GM12878 (cell line): ENCODE results near the gene TCAF1. TPM values are rescaled to one million over a fixed set of nuclear protein-coding genes. Genes with fewer than 3 reads are reported as not detected.

ENCODE experiments used
- ATAC-seq: fragments of 200-7000 bp; cut with Tn5 transposase; 3 replicates; pipeline ENCODE4 v1.9.1; 2020; ENCODE audit warnings: mild to moderate bottlenecking, moderate library complexity
- BruUV-seq: library from RNA; stranded (reverse); fragments of 400-500 nt; replicated peaks from 2 replicates; lab custom pipeline; 2021; lab: Mats Ljungman, UMichigan
- CTCF ChIA-PET: fragments of 300-600 bp; sonication (Branson Sonifier 250); formaldehyde crosslinking; extraction: SDS; loops from one replicate; lab custom pipeline; 2021; ENCODE audit warnings: inconsistent platforms; lab: Yijun Ruan, JAX
- POLR2A ChIA-PET: fragments of 350-600 bp; formaldehyde crosslinking; extraction: SDS; loops from one replicate; lab custom pipeline; 2021; ENCODE audit warnings: inconsistent platforms; lab: Charles Lee
- RAD21 ChIA-PET: fragments of 300-600 bp; sonication (Branson Sonifier 250); formaldehyde crosslinking; loops from one replicate; lab custom pipeline; 2023; ENCODE audit warnings: antibody characterized with exemption; ENCODE audit not compliant: unreplicated experiment; lab: Charles Lee
- SMC1A ChIA-PET: fragments of 300-600 bp; sonication (Branson Sonifier 250); formaldehyde crosslinking; loops from one replicate; lab custom pipeline; 2023; ENCODE audit not compliant: unreplicated experiment, uncharacterized antibody; lab: Charles Lee
- DNase-seq: peaks from one replicate; pipeline ENCODE4 v3.0.0-alpha.2; 2011; ENCODE audit warnings: low read depth, low spot score
- FAIRE-seq: peaks from 3 replicates; lab custom pipeline; 2011; peaks lifted over from hg19 to GRCh38; lab: Jason Lieb, UNC
- H2AFZ ChIP-seq: 2 replicates; pipeline ENCODE4 v1.6.0; 2011; ENCODE audit warnings: low read depth, low read length, control low read depth; ENCODE audit not compliant: control insufficient read depth
- H3K27ac ChIP-seq: 2 replicates; pipeline ENCODE4 v1.5.1; 2011; ENCODE audit warnings: control low read depth; ENCODE audit not compliant: control insufficient read depth, insufficient read depth
- H3K27me3 ChIP-seq, 2 experiments: replicated peaks in 1 of 2; 2 replicates each; pipeline versions ENCODE4 v1.6.0 to v1.6.1; 2011; ENCODE audit warnings: low read length in 1 of 2; ENCODE audit not compliant: control insufficient read depth in 2 of 2, insufficient read depth in 2 of 2
- H3K36me3 ChIP-seq, 2 experiments: 2 replicates each; pipeline ENCODE4 v1.5.1; 2011; ENCODE audit warnings: low read length in 1 of 2; ENCODE audit not compliant: control insufficient read depth in 2 of 2, insufficient read depth in 2 of 2
- H3K4me1 ChIP-seq: 2 replicates; pipeline ENCODE4 v1.6.1; 2011; ENCODE audit warnings: mild to moderate bottlenecking, low read length, moderate library complexity, mixed read lengths; ENCODE audit not compliant: control insufficient read depth, insufficient read depth
- H3K4me2 ChIP-seq: 2 replicates; pipeline ENCODE4 v1.6.0; 2011; ENCODE audit warnings: control low read depth; ENCODE audit not compliant: control insufficient read depth, insufficient read depth
- H3K4me3 ChIP-seq: fragments of 200-600 bp; sonication (generic); 2 replicates; pipeline ENCODE4 v1.5.1; 2016
- H3K79me2 ChIP-seq: 2 replicates; pipeline ENCODE4 v1.6.0; 2011; ENCODE audit warnings: low read length; ENCODE audit not compliant: control insufficient read depth, insufficient read depth
- H3K9ac ChIP-seq: 2 replicates; pipeline ENCODE4 v1.8.0; 2011; ENCODE audit warnings: low read length, control low read depth, mixed read lengths; ENCODE audit not compliant: control insufficient read depth, insufficient read depth
- H3K9me3 ChIP-seq: replicated peaks from 3 replicates; pipeline ENCODE4 v1.5.1; 2011; ENCODE audit warnings: mild to moderate bottlenecking, low read length; ENCODE audit not compliant: control insufficient read depth, insufficient read depth
- H4K20me1 ChIP-seq: 2 replicates; pipeline ENCODE4 v1.6.0; 2011; ENCODE audit not compliant: control insufficient read depth, insufficient read depth
- BCL11A ChIP-seq: IDR thresholded peaks from 2 replicates; pipeline ENCODE4 v1.6.1; 2011; ENCODE audit warnings: low read depth, low read length
- BMI1 ChIP-seq: fragments of 450-650 bp; IDR thresholded peaks from 2 replicates; pipeline ENCODE4 v1.6.1; 2016; ENCODE audit warnings: mild to moderate bottlenecking, moderate library complexity, borderline replicate concordance
- ESRRA ChIP-seq: IDR thresholded peaks from 2 replicates; pipeline ENCODE4 v1.6.1; 2012; ENCODE audit warnings: mild to moderate bottlenecking, low read length, improper control_type of control experiment
- EZH2 ChIP-seq: IDR thresholded peaks from 2 replicates; pipeline ENCODE4 v1.6.1; 2012; ENCODE audit warnings: low read depth, mild to moderate bottlenecking, control low read depth, inconsistent platforms, low read length, borderline replicate concordance; ENCODE audit not compliant: control insufficient read depth
- GABPA ChIP-seq: IDR thresholded peaks from 2 replicates; pipeline ENCODE4 v1.6.1; 2014; ENCODE audit warnings: antibody characterized with exemption, low read depth, mild to moderate bottlenecking, inconsistent platforms
- GATAD2B ChIP-seq: fragments of 450-650 bp; conservative IDR thresholded peaks from 2 replicates; pipeline ENCODE4 v1.6.1; 2017; ENCODE audit warnings: low read depth, mild to moderate bottlenecking, moderate library complexity
- PAX5 ChIP-seq: IDR thresholded peaks from 2 replicates; pipeline ENCODE4 v1.6.1; 2011; ENCODE audit warnings: low read depth, low read length, borderline replicate concordance
- SPI1 ChIP-seq: IDR thresholded peaks from 2 replicates; pipeline ENCODE4 v1.6.1; 2011; ENCODE audit warnings: low read depth, mild to moderate bottlenecking, low read length, moderate library complexity, borderline replicate concordance; ENCODE audit not compliant: insufficient read depth
- SREBF2 ChIP-seq: IDR thresholded peaks from 2 replicates; pipeline ENCODE4 v1.6.1; 2012; ENCODE audit warnings: mild to moderate bottlenecking, low read length
- SUPT20H ChIP-seq: IDR thresholded peaks from 2 replicates; pipeline ENCODE4 v1.6.1; 2011; ENCODE audit warnings: low read depth, mild to moderate bottlenecking, low read length, moderate library complexity, borderline replicate concordance; ENCODE audit not compliant: control insufficient read depth
- SUZ12 ChIP-seq: fragments of 200-600 bp; sonication (generic); IDR thresholded peaks from one replicate; pipeline ENCODE4 v1.6.1; 2018; ENCODE audit warnings: antibody characterized with exemption, mild to moderate bottlenecking; ENCODE audit not compliant: unreplicated experiment
- TCF7 ChIP-seq: IDR thresholded peaks from 2 replicates; pipeline ENCODE4 v1.6.1; 2014; ENCODE audit warnings: antibody characterized with exemption, borderline replicate concordance
- ZNF217 ChIP-seq: fragments of 450-650 bp; IDR thresholded peaks from 2 replicates; pipeline ENCODE4 v1.6.1; 2017; ENCODE audit warnings: antibody characterized with exemption, mild to moderate bottlenecking
- ZNF24 ChIP-seq: fragments of 450-650 bp; IDR thresholded peaks from 2 replicates; pipeline ENCODE4 v1.6.1; 2017; ENCODE audit warnings: antibody characterized with exemption, mild to moderate bottlenecking
- ZSCAN29 ChIP-seq: fragments of 450-650 bp; IDR thresholded peaks from 2 replicates; pipeline ENCODE4 v1.6.1; 2017; ENCODE audit warnings: mild to moderate bottlenecking, moderate library complexity
- WGBS: methylation state at CpG from one replicate; pipeline ENCODE4 v1.1.6; 2016; ENCODE audit warnings: low lambda C conversion rate; ENCODE audit not compliant: insufficient replicate concordance, insufficient coverage; ENCODE audit errors: missing lambda C conversion rate; 5-methylcytosine and 5-hydroxymethylcytosine counted together
- in situ Hi-C: fragments of 300-500 bp; cut with MboI; formaldehyde crosslinking; loops from 9 replicates; pipeline ENCODE4 v1.14.3; 2018; ENCODE audit warnings: mixed read lengths
- intact Hi-C: fragments of 100-400 bp; cut with micrococcal nuclease; formaldehyde crosslinking; loops from one replicate; pipeline ENCODE4 v1.14.2; 2022; ENCODE audit not compliant: unreplicated experiment
- polyA plus RNA-seq, 11 experiments: library from polyadenylated mRNA; depleted of rRNA in 4 of 11; unstranded in 6 of 11; stranded (reverse) in 5 of 11; fragments of >200 nt; fragmentation: Nextera tagmentation in 4 of 11; fragmentation: Illumina TruSeq in 1 of 11; extraction: Ambion mirVana in 4 of 11; extraction: Trizol in 1 of 11; gene quantifications; 1 replicate in 1 of 11; 2 replicates in 10 of 11; pipeline versions ENCODE4 v1.2.1 to v1.2.3, GENCODE V29; 2011 to 2016; ENCODE audit warnings: inconsistent platforms in 2 of 11, missing spikeins in 2 of 11, low read depth in 1 of 11
- total RNA-seq, 4 experiments: library from RNA; depleted of rRNA in 3 of 4; stranded (reverse); fragments of >200 nt in 3 of 4; fragmentation: Illumina TruSeq in 1 of 4; extraction: Trizol in 1 of 4; gene quantifications; 2 replicates each; pipeline versions ENCODE4 v1.2.1 to v1.2.3, GENCODE V29; 2013 to 2021
- TF ChIP-seq, protein P1 (sequence below): IDR thresholded peaks from 2 replicates; pipeline ENCODE4 v1.6.1; 2011; ENCODE audit warnings: borderline replicate concordance, low read depth, mild to moderate bottlenecking, moderate library complexity, mixed read lengths, low read length; ENCODE audit not compliant: insufficient read depth; ENCODE audit errors: extremely low read length
- TF ChIP-seq, protein P2 (sequence below): fragments of 150-350 bp; IDR thresholded peaks from 2 replicates; pipeline ENCODE4 v1.6.1; 2014; ENCODE audit warnings: mild to moderate bottlenecking, low read depth, low read length
- TF ChIP-seq, protein P3 (sequence below): fragments of 450-650 bp; IDR thresholded peaks from 2 replicates; pipeline ENCODE4 v1.6.1; 2017; ENCODE audit warnings: mild to moderate bottlenecking

The TCAF1 gene
- total and polyA plus RNA-seq, 10 of the 15 experiments (the other 5 are each of a cell fraction or from before 2014, with no cell fraction given) = 2.2 to 16.3 (median 8.0) TPM

DNA sequence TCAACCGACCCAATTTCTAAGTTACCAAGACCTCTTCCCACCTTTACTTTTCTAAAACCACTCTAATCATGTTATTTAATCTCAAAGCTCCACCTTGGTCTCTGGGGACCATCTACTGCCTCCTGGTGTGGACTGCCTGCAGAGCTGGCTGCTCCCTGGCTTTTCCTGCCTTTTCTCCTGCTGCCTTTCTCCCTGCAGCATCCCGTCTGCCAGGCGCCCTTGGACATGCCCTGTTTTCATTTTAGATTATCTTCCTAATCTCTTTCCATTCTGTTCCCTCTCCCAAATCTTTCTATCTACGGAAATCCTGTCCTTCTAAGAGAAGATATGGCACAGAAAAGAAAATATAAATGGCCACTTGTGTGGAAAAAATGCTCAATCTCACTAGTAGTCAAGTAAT is 23.1 kb downstream of the TCAF1 start:
- ChIA-PET SMC1A (interaction anchor here (2.6 kb wide), 1 partner anchor 9 kb away, joined by 8 read pairs; no protein-coding TSS in a partner anchor), CTCF (interaction anchor here (0.6 kb wide), 1 partner anchor 35 kb away, joined by 3 read pairs; no protein-coding TSS in a partner anchor), POLR2A (no interaction called here)
- Histone ChIP-seq H3K4me2 (no peak overlapping the region), H3K27ac (no peak overlapping the region), H2AFZ (no peak overlapping the region), H4K20me1 (no peaks in the 10 kb centered on the region), H3K4me1 (no peaks in the 10 kb centered on the region), H3K9me3 (no peaks in the 10 kb centered on the region), H3K27me3 (no peaks in the 10 kb centered on the region), H3K9ac (no peak overlapping the region), H3K36me3 (peaks cover 0 to 4% of the 10 kb centered on the region in 2 experiments; a peak in 1 of 4 replicates)
- DNase-seq (no peak), FAIRE-seq (no peak), ATAC-seq (no peak)
- WGBS = 21% methylated on average over 4 of the region's 4 CpGs
- TF ChIP-seq SREBF2 (no peak), BCL11A (no peak), ESRRA (no peak), EZH2 (no peak), SUPT20H (no peak), ZNF24 (no peak), GATAD2B (no peak), PAX5 (no peak), BMI1 (no peak), TCF7 (no peak), ZNF217 (no peak), SPI1 (no peak), ZSCAN29 (no peak), SUZ12 (no peak), GABPA (no peak)
- TF ChIP-seq, protein P1, sequence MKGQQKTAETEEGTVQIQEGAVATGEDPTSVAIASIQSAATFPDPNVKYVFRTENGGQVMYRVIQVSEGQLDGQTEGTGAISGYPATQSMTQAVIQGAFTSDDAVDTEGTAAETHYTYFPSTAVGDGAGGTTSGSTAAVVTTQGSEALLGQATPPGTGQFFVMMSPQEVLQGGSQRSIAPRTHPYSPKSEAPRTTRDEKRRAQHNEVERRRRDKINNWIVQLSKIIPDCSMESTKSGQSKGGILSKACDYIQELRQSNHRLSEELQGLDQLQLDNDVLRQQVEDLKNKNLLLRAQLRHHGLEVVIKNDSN = no peak
- TF ChIP-seq, protein P2, sequence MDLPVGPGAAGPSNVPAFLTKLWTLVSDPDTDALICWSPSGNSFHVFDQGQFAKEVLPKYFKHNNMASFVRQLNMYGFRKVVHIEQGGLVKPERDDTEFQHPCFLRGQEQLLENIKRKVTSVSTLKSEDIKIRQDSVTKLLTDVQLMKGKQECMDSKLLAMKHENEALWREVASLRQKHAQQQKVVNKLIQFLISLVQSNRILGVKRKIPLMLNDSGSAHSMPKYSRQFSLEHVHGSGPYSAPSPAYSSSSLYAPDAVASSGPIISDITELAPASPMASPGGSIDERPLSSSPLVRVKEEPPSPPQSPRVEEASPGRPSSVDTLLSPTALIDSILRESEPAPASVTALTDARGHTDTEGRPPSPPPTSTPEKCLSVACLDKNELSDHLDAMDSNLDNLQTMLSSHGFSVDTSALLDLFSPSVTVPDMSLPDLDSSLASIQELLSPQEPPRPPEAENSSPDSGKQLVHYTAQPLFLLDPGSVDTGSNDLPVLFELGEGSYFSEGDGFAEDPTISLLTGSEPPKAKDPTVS = no peak
- TF ChIP-seq, protein P3, sequence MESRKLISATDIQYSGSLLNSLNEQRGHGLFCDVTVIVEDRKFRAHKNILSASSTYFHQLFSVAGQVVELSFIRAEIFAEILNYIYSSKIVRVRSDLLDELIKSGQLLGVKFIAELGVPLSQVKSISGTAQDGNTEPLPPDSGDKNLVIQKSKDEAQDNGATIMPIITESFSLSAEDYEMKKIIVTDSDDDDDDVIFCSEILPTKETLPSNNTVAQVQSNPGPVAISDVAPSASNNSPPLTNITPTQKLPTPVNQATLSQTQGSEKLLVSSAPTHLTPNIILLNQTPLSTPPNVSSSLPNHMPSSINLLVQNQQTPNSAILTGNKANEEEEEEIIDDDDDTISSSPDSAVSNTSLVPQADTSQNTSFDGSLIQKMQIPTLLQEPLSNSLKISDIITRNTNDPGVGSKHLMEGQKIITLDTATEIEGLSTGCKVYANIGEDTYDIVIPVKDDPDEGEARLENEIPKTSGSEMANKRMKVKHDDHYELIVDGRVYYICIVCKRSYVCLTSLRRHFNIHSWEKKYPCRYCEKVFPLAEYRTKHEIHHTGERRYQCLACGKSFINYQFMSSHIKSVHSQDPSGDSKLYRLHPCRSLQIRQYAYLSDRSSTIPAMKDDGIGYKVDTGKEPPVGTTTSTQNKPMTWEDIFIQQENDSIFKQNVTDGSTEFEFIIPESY = no peak
- TF ChIP-seq, all 136 proteins: peak for 0
- intact Hi-C loops = no loop called here
- no TSS peak for BruUV-seq
- in situ Hi-C loops = no loop called here
- Histone ChIP-seq H3K4me3 (no peak overlapping the region), H3K79me2 (no peaks in the 10 kb centered on the region)
- RAD21 ChIA-PET = no interaction called here
